IMR-90 (cell line): ENCODE results near the gene TRAT1.

ENCODE experiments used
- BHLHE40 ChIP-seq: fragments of 150-350 bp; IDR thresholded peaks from 2 replicates; pipeline ENCODE4 v1.6.1; 2016; ENCODE audit warnings: mild to moderate bottlenecking, low read depth, low read length
- CEBPB ChIP-seq: IDR thresholded peaks from 2 replicates; pipeline ENCODE4 v1.6.1; 2012; ENCODE audit warnings: low read depth, low read length, improper control_type of control experiment
- CHD1 ChIP-seq: IDR thresholded peaks from 2 replicates; pipeline ENCODE4 v1.6.1; 2012; ENCODE audit warnings: low read depth, low read length, improper control_type of control experiment
- CTCF ChIP-seq: conservative IDR thresholded peaks from 2 replicates; pipeline ENCODE4 v1.5.1; 2012; ENCODE audit warnings: mild to moderate bottlenecking, low read depth, low read length, improper control_type of control experiment
- FOS ChIP-seq: fragments of 150-350 bp; IDR thresholded peaks from 2 replicates; pipeline ENCODE4 v1.6.1; 2016; ENCODE audit warnings: low read depth, low read length
- MAFK ChIP-seq: IDR thresholded peaks from 2 replicates; pipeline ENCODE4 v1.6.1; 2012; ENCODE audit warnings: low read depth, low read length, improper control_type of control experiment
- MAZ ChIP-seq: IDR thresholded peaks from 2 replicates; pipeline ENCODE4 v1.6.1; 2012; ENCODE audit warnings: low read depth, mild to moderate bottlenecking, low read length, improper control_type of control experiment, moderate library complexity, borderline replicate concordance
- NFE2L2 ChIP-seq: fragments of 150-350 bp; IDR thresholded peaks from 2 replicates; pipeline ENCODE4 v1.6.1; 2016; ENCODE audit warnings: low read depth, mild to moderate bottlenecking, low read length
- POLR2A ChIP-seq: IDR thresholded peaks from 2 replicates; pipeline ENCODE4 v1.6.1; 2012; ENCODE audit warnings: mild to moderate bottlenecking, low read depth, low read length
- RAD21 ChIP-seq: IDR thresholded peaks from 2 replicates; pipeline ENCODE4 v1.6.1; 2012; ENCODE audit warnings: low read length, improper control_type of control experiment
- RCOR1 ChIP-seq: IDR thresholded peaks from 2 replicates; pipeline ENCODE4 v1.6.1; 2012; ENCODE audit warnings: mild to moderate bottlenecking, low read length, improper control_type of control experiment; ENCODE audit not compliant: insufficient replicate concordance
- RFX5 ChIP-seq: IDR thresholded peaks from 2 replicates; pipeline ENCODE4 v1.8.0; 2012; ENCODE audit warnings: low read depth, mild to moderate bottlenecking, low read length, moderate library complexity
- SMC3 ChIP-seq: fragments of 150-350 bp; IDR thresholded peaks from 2 replicates; pipeline ENCODE4 v1.6.1; 2016; ENCODE audit warnings: low read depth, mild to moderate bottlenecking, antibody characterized with exemption, low read length, moderate library complexity
- USF2 ChIP-seq: fragments of 150-350 bp; IDR thresholded peaks from 2 replicates; pipeline ENCODE4 v1.6.1; 2017; ENCODE audit warnings: mild to moderate bottlenecking, antibody characterized with exemption, low read length, low read depth

GRCh38 chr3:108845709-108846293, 23.2 kb downstream of the TRAT1 start:
- TF ChIP-seq MAFK, result no peak
- no peak for TF ChIP-seq POLR2A
- no peak for TF ChIP-seq CTCF
- TF ChIP-seq BHLHE40, result no peak
- TF ChIP-seq NFE2L2, result no peak
- TF ChIP-seq RCOR1, result no peak
- no peak for TF ChIP-seq FOS
- TF ChIP-seq USF2, result no peak
- TF ChIP-seq MAZ, result no peak
- TF ChIP-seq RFX5, result no peak
- no peak for TF ChIP-seq CHD1
- no peak for TF ChIP-seq RAD21
- no peak for TF ChIP-seq CEBPB
- no peak for TF ChIP-seq SMC3
